Neuron (in vitro differentiated cells): ENCODE data around the gene OR1E2.
"Not testable (repeated sequence)": the region's sequence is repeated elsewhere in the genome, so short reads cannot be mapped to it uniquely, and the experiment has no call there.

Experiments
- H2AFZ ChIP-seq: one replicate; pipeline ENCODE4 v1.6.1; 2013; ENCODE audit warnings: low read depth, mild to moderate bottlenecking, inconsistent platforms, low read length, moderate library complexity
- H3K27me3 ChIP-seq: one replicate; pipeline ENCODE4 v1.6.1; 2013; ENCODE audit warnings: low read length; ENCODE audit not compliant: insufficient read depth
- H3K36me3 ChIP-seq: one replicate; pipeline ENCODE4 v1.6.1; 2013; ENCODE audit warnings: low read length; ENCODE audit not compliant: insufficient read depth
- H3K4me1 ChIP-seq: one replicate; pipeline ENCODE4 v1.6.1; 2013; ENCODE audit warnings: low read length; ENCODE audit not compliant: insufficient read depth
- H3K4me3 ChIP-seq: 2 replicates; pipeline ENCODE4 v1.5.1; 2013; ENCODE audit warnings: mild to moderate bottlenecking, low read length, moderate library complexity
- H3K9me3 ChIP-seq: one replicate; pipeline ENCODE4 v1.6.1; 2013; ENCODE audit warnings: low read length

The OR1E2 gene

DNA sequence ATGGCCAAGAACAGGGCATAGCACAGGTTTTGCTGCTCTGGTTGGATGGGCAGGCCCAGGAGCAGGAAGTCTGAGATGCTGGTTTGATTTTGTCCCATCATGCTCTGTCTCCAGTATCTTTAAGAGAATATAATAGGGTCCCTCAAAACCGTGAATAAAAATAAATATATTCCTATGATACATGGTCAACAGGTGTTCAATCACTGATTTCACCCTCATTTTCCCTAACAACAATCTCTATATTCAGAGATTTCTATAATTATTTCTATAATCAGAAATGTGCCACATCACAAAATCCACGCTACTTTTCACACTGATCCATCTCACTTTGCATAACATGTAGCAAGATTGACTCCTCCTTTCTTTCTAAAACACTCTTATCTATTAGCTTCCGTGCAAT is at the start of gene OR1E2:
OR1E2 (minus strand) TSS at position 101 of the 400 bp plus-strand sequence; CDS start at position 101, 0 bp downstream.
- no peak within 1 kb of the TSS for H3K4me3 ChIP-seq
- no peak within 1 kb of the TSS for H2AFZ ChIP-seq
- no peaks in the 10 kb centered on the region for H3K4me1 ChIP-seq
- no peaks in the 10 kb centered on the region for H3K9me3 ChIP-seq
- H3K27me3 ChIP-seq: no peaks in the 10 kb centered on the region
- H3K36me3 ChIP-seq: no peaks in the 10 kb centered on the region

DNA sequence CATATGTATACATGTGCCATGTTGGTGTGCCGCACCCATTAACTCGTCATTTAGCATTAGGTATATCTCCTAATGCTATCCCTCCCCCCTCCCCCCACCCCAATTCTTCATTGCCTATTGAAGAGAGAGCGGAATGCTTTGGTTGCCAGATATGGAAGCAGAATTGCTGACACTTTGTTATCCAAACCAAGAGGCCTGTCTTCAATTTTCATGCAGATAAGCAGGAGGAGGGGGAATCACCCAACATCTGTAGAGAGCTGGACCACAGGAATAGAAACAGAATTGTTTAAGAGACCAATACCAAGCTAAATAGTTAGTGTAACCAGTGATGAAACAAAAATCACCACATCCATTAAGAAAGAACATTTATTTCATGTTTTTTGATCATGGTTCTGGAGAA is 49.2 kb upstream of the OR1E2 start:
- Histone ChIP-seq H3K27me3 (peaks cover 7% of the 10 kb centered on the region), H3K4me1 (no peaks in the 10 kb centered on the region), H3K9me3 (no peaks in the 10 kb centered on the region), H3K4me3 (no peak overlapping the region), H3K36me3 (no peaks in the 10 kb centered on the region), H2AFZ (no peak overlapping the region)

GRCh38 chr17:3479988-3480387 is 46.3 kb upstream of the OR1E2 start:
- peaks cover 6% of the 10 kb centered on the region for H3K27me3 ChIP-seq
- H3K4me1 ChIP-seq: peaks cover 5% of the 10 kb centered on the region
- H2AFZ ChIP-seq: no peak overlapping the region
- no peaks in the 10 kb centered on the region for H3K36me3 ChIP-seq
- H3K4me3 ChIP-seq: no peak overlapping the region
- H3K9me3 ChIP-seq: no peaks in the 10 kb centered on the region

GRCh38 chr17:3475812-3476610 is 42.4 kb upstream of the OR1E2 start, which contains the start of gene ASPA:
ASPA (plus strand) TSS chr17:3475997; CDS start chr17:3476160, 163 bp downstream.
- Histone ChIP-seq H3K27me3 (peaks cover 5% of the 10 kb centered on the region), H3K9me3 (no peaks in the 10 kb centered on the region), H3K36me3 (no peaks in the 10 kb centered on the region), H2AFZ (no peak within 1 kb of the TSS), H3K4me3 (no peak within 1 kb of the TSS), H3K4me1 (peaks cover 5% of the 10 kb centered on the region)

DNA sequence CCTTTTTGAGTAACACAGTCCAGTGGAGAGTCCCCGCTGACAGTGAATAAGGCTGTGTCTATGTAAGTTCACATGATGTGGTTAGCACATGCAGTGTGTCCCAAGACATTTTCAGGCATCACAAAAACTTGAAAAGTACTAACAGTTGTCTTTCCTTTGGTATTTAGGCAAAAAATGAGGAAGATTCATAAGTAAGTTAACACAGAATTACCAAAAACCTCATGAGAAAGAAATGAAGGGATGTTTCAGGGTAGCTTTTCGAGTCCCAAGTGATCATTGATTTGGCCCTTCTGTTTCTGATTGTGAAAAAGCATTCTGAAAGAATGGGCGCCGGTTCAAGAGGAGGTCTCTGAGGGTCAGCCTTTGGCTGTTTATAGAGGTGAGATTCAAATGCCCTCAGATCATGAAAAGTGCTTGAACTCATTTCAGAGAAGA is 41.6 kb upstream of the OR1E2 start:
- Histone ChIP-seq H3K27me3 (peaks cover 2% of the 10 kb centered on the region), H3K4me3 (no peak overlapping the region), H2AFZ (no peak overlapping the region), H3K9me3 (no peaks in the 10 kb centered on the region), H3K36me3 (no peaks in the 10 kb centered on the region), H3K4me1 (peaks cover 5% of the 10 kb centered on the region)

- no peak overlapping the region for H3K4me3 ChIP-seq
Observed at GRCh38 chr17:3474212-3474611, 40.6 kb upstream of the OR1E2 start.

GRCh38 chr17:3472137-3472536 is 38.5 kb upstream of the OR1E2 start:
- H3K36me3 ChIP-seq: no peaks in the 10 kb centered on the region
- no peak overlapping the region for H2AFZ ChIP-seq
- H3K4me1 ChIP-seq: peaks cover 5% of the 10 kb centered on the region
- no peaks in the 10 kb centered on the region for H3K27me3 ChIP-seq
- no peaks in the 10 kb centered on the region for H3K9me3 ChIP-seq
- no peak overlapping the region for H3K4me3 ChIP-seq

More at GRCh38 chr17:3474212-3474611, 40.6 kb upstream of the OR1E2 start:
- no peak overlapping the region for H2AFZ ChIP-seq
- no peaks in the 10 kb centered on the region for H3K9me3 ChIP-seq
- peaks cover 5% of the 10 kb centered on the region for H3K4me1 ChIP-seq
- peaks cover 2% of the 10 kb centered on the region for H3K27me3 ChIP-seq
- no peaks in the 10 kb centered on the region for H3K36me3 ChIP-seq

DNA sequence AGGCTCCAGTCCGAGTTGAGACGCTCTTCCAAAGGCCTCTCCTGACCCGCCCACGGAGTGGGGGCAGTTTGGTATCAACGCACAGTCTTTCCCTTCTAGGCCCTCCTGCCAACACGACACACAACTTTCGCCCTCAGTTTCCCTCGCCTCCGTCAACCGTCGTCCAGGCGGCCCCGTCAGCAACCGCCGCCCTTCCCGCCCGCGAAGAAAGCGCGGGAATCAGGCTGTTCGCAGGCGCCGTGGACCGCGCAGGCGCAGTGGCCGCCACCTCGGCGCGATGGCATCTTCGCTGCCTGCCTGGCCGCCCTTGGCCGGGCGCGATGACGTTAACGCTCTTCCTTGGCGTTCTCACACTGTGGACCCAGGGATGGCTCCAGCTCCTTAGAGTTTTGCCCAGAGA is 38.0 kb upstream of the OR1E2 start, which contains the start of gene SPATA22:
SPATA22 (minus strand) TSS at position 221 of the 400 bp plus-strand sequence. CDS start 2,494 bp downstream, outside the sequence.
- no peak within 1 kb of the TSS for H3K4me3 ChIP-seq
- H3K9me3 ChIP-seq: no peaks in the 10 kb centered on the region
- no peak within 1 kb of the TSS for H2AFZ ChIP-seq
- H3K4me1 ChIP-seq: peaks cover 5% of the 10 kb centered on the region
- H3K36me3 ChIP-seq: no peaks in the 10 kb centered on the region
- H3K27me3 ChIP-seq: no peaks in the 10 kb centered on the region

GRCh38 chr17:3469529-3469928 is 35.9 kb upstream of the OR1E2 start:
- H3K27me3 ChIP-seq: no peaks in the 10 kb centered on the region

DNA sequence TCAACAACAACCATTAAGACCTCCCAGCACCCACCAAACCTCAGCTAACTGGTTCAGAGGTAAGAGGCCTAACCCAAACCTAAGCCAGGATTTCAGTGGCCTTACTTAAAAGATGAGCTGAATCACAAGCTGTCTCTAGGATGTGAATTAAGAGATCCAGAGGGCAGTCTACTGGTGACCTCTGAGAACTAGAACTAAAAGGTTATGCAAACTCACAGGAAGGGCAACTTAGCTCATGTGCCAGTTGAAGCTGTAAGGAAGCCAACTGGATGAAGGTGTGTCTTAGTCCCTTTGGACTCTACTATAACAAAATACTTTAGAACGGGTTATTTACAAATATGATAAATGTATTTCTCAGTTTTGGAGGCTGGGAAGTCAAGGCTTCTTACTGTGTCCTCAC is 32.7 kb upstream of the OR1E2 start:
- not testable (repeated sequence) for H2AFZ ChIP-seq, H3K36me3 ChIP-seq, H3K4me3 ChIP-seq, H3K4me1 ChIP-seq, H3K27me3 ChIP-seq, H3K9me3 ChIP-seq

More at GRCh38 chr17:3469529-3469928, 35.9 kb upstream of the OR1E2 start:
- Histone ChIP-seq H3K36me3 (no peaks in the 10 kb centered on the region), H2AFZ (no peak overlapping the region), H3K9me3 (no peaks in the 10 kb centered on the region), H3K4me1 (no peaks in the 10 kb centered on the region), H3K4me3 (no peak overlapping the region)

- no peaks in the 10 kb centered on the region for H3K36me3 ChIP-seq
- no peak overlapping the region for H3K4me3 ChIP-seq
- no peak overlapping the region for H2AFZ ChIP-seq
- no peaks in the 10 kb centered on the region for H3K27me3 ChIP-seq
- no peaks in the 10 kb centered on the region for H3K9me3 ChIP-seq
- H3K4me1 ChIP-seq: no peaks in the 10 kb centered on the region
Observed at GRCh38 chr17:3448059-3448665, 14.5 kb upstream of the OR1E2 start.

DNA sequence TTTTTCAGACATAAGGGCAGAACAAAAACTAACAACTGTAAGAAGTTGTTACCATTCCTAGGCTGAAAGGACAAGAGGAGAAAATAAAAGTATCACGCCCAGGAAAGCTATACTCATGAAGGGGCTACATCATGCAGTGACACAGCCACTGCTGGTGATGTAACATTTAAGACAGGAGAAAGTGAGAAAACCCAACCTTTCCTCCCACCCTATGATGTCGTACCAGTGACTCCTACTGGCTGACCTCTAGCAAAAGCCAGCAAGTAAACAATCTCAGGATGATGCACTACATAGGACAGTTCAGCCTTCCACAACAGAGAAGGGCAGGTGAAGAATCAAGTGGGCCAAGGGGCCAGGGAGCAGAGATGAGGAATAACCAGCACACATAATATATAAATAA is 14.0 kb upstream of the OR1E2 start:
- H3K27me3 ChIP-seq: no peaks in the 10 kb centered on the region
- H2AFZ ChIP-seq: no peak overlapping the region
- no peaks in the 10 kb centered on the region for H3K9me3 ChIP-seq
- H3K36me3 ChIP-seq: no peaks in the 10 kb centered on the region
- no peaks in the 10 kb centered on the region for H3K4me1 ChIP-seq
- no peak overlapping the region for H3K4me3 ChIP-seq

GRCh38 chr17:3440451-3440850 is 6.8 kb upstream of the OR1E2 start:
- Histone ChIP-seq H3K27me3 (peaks cover 2% of the 10 kb centered on the region), H3K4me1 (no peaks in the 10 kb centered on the region)

More at GRCh38 chr17:3440451-3440850, 6.8 kb upstream of the OR1E2 start:
- H3K4me3 ChIP-seq: no peak overlapping the region
- H3K9me3 ChIP-seq: no peaks in the 10 kb centered on the region
- no peaks in the 10 kb centered on the region for H3K36me3 ChIP-seq
- no peak overlapping the region for H2AFZ ChIP-seq
